HCT116 (cell line): ENCODE data around the gene TLR1. TPM values are rescaled to one million over a fixed set of nuclear protein-coding genes. Genes with fewer than 3 reads are reported as not detected.

ENCODE experiments used
- ATAC-seq: fragments of 200-7000 bp; cut with Tn5 transposase; 2 replicates; pipeline ENCODE4 v1.9.1; 2020; ENCODE audit warnings: mild to moderate bottlenecking, moderate library complexity
- BruUV-seq: library from RNA; stranded (reverse); fragments of 400-500 nt; replicated peaks from 2 replicates; lab custom pipeline; 2021; lab: Mats Ljungman, UMichigan
- CTCF ChIA-PET: fragments of 300-600 bp; sonication (Branson Sonifier 250); formaldehyde crosslinking; loops from one replicate; lab custom pipeline; 2021; ENCODE audit warnings: antibody characterized with exemption; lab: Charles Lee
- POLR2A ChIA-PET: fragments of 300-600, 350-600 bp; sonication (Branson Sonifier 250); formaldehyde crosslinking; loops from one replicate; lab custom pipeline; 2021; ENCODE audit warnings: antibody characterized with exemption; lab: Charles Lee
- RAD21 ChIA-PET, 2 experiments: fragments of 300-600 bp; sonication (Branson Sonifier 250); formaldehyde crosslinking; loops; one replicate each; lab custom pipeline; 2023; ENCODE audit warnings: low total read pairs in 2 of 2; ENCODE audit not compliant: uncharacterized antibody in 2 of 2, unreplicated experiment in 2 of 2, low non-redundant PET in 1 of 2; lab: Charles Lee
- DNase-seq: peaks from one replicate; pipeline ENCODE4 v3.0.0-alpha.2; 2010; ENCODE audit warnings: low read depth, low spot score
- H2AFZ ChIP-seq: fragments of 200-600 bp; shearing (Covaris generic), sonication (generic); 2 replicates; pipeline ENCODE4 v1.6.1; 2017; ENCODE audit warnings: low read depth, mixed run types, mixed read lengths, antibody characterized with exemption, low read length; ENCODE audit not compliant: poor library complexity, severe bottlenecking
- H3K27ac ChIP-seq: 2 replicates; pipeline ENCODE4 v1.5.1; 2012; ENCODE audit warnings: low read depth, low read length
- H3K27me3 ChIP-seq: fragments of 200-600 bp; sonication (generic); 2 replicates; pipeline ENCODE4 v1.6.1; 2016; ENCODE audit warnings: mixed run types, low read length, mixed read lengths; ENCODE audit not compliant: insufficient read depth
- H3K36me3 ChIP-seq, 2 experiments: fragments of 200-500 bp in 1 of 2; fragments of 200-600 bp in 1 of 2; sonication (Bioruptor generic) in 1 of 2; sonication (generic) in 1 of 2; 2 replicates each; pipeline versions ENCODE4 v1.5.1 to v1.6.1; 2014 to 2016; ENCODE audit warnings: low read length in 2 of 2, inconsistent platforms in 1 of 2, mixed read lengths in 1 of 2, mixed run types in 1 of 2; ENCODE audit not compliant: insufficient read depth in 2 of 2, control insufficient read depth in 1 of 2
- H3K4me1 ChIP-seq, 2 experiments: fragments of 200-600 bp in 1 of 2; sonication (generic) in 1 of 2; 2 replicates each; pipeline versions ENCODE4 v1.5.1 to v1.6.1; 2012 to 2017; ENCODE audit warnings: low read length in 2 of 2, inconsistent platforms in 1 of 2, mild to moderate bottlenecking in 1 of 2, mixed read lengths in 1 of 2, mixed run types in 1 of 2, moderate library complexity in 1 of 2; ENCODE audit not compliant: insufficient read depth in 2 of 2, control insufficient read depth in 1 of 2
- H3K4me2 ChIP-seq: fragments of 200-600 bp; sonication (generic); 2 replicates; pipeline ENCODE4 v1.6.1; 2017; ENCODE audit warnings: mixed run types, low read length, mixed read lengths
- H3K4me3 ChIP-seq, 2 experiments: fragments of 200-600 bp in 1 of 2; sonication (generic) in 1 of 2; replicated peaks in 1 of 2; 2 replicates each; pipeline ENCODE4 v1.5.1; 2011 to 2016; ENCODE audit warnings: low read length in 2 of 2, control low read depth in 1 of 2, low read depth in 1 of 2, mild to moderate bottlenecking in 1 of 2, mixed read lengths in 1 of 2, mixed run types in 1 of 2
- H3K79me2 ChIP-seq: fragments of 200-600 bp; sonication (generic); 2 replicates; pipeline ENCODE4 v1.6.1; 2017; ENCODE audit warnings: mild to moderate bottlenecking, mixed run types, low read length, moderate library complexity, mixed read lengths; ENCODE audit not compliant: insufficient read depth
- H3K9ac ChIP-seq: fragments of 200-600 bp; sonication (generic); 2 replicates; pipeline ENCODE4 v1.6.1; 2016; ENCODE audit warnings: low read length, mixed read lengths
- H3K9me2 ChIP-seq: fragments of 200-600 bp; sonication (generic), shearing (Covaris generic); 2 replicates; pipeline ENCODE4 v1.6.1; 2017; ENCODE audit warnings: mixed run types, mild to moderate bottlenecking, moderate library complexity; ENCODE audit not compliant: insufficient read depth
- H3K9me3 ChIP-seq, 2 experiments: fragments of 200-500 bp in 1 of 2; fragments of 200-600 bp in 1 of 2; sonication (Bioruptor generic) in 1 of 2; sonication (generic) in 1 of 2; 2 replicates each; pipeline ENCODE4 v1.6.1; 2014 to 2017; ENCODE audit warnings: low read length in 2 of 2, mixed read lengths in 2 of 2, inconsistent platforms in 1 of 2, low read depth in 1 of 2, mild to moderate bottlenecking in 1 of 2, mixed run types in 1 of 2, moderate library complexity in 1 of 2; ENCODE audit not compliant: control insufficient read depth in 1 of 2, insufficient read depth in 1 of 2
- H4K20me1 ChIP-seq: fragments of 200-600 bp; sonication (generic), shearing (Covaris generic); 2 replicates; pipeline ENCODE4 v1.6.1; 2017; ENCODE audit warnings: mixed run types, mild to moderate bottlenecking, moderate library complexity; ENCODE audit not compliant: insufficient read depth
- CBX3 ChIP-seq: IDR thresholded peaks from 2 replicates; pipeline ENCODE4 v1.6.1; 2012; ENCODE audit warnings: low read depth
- CEBPB ChIP-seq: IDR thresholded peaks from 2 replicates; pipeline ENCODE4 v1.6.1; 2012; ENCODE audit warnings: low read depth
- EGR1 ChIP-seq: IDR thresholded peaks from 2 replicates; pipeline ENCODE4 v1.6.1; 2012; ENCODE audit warnings: low read depth
- ELF1 ChIP-seq: IDR thresholded peaks from 2 replicates; pipeline ENCODE4 v1.6.1; 2012; ENCODE audit warnings: low read depth, borderline replicate concordance
- FOSL1 ChIP-seq: IDR thresholded peaks from 2 replicates; pipeline ENCODE4 v1.6.1; 2012; ENCODE audit warnings: low read depth
- POLR2A ChIP-seq: IDR thresholded peaks from 2 replicates; pipeline ENCODE4 v1.7.0; 2011; ENCODE audit warnings: borderline replicate concordance; ENCODE audit not compliant: insufficient read depth, insufficient read length; ENCODE audit errors: extremely low read depth
- POLR2AphosphoS5 ChIP-seq: IDR thresholded peaks from 2 replicates; pipeline ENCODE4 v1.6.1; 2011; ENCODE audit warnings: mild to moderate bottlenecking, low read depth, low read length, moderate library complexity
- RAD21 ChIP-seq: IDR thresholded peaks from 2 replicates; pipeline ENCODE4 v1.6.1; 2012; ENCODE audit warnings: low read depth, mild to moderate bottlenecking
- REST ChIP-seq: IDR thresholded peaks from 2 replicates; pipeline ENCODE4 v1.6.1; 2012; ENCODE audit warnings: low read depth
- SRF ChIP-seq: IDR thresholded peaks from 2 replicates; pipeline ENCODE4 v1.6.1; 2012; ENCODE audit warnings: low read depth
- YY1 ChIP-seq: IDR thresholded peaks from 2 replicates; pipeline ENCODE4 v1.6.1; 2011; ENCODE audit warnings: low read length, low read depth, moderate library complexity, mild to moderate bottlenecking; ENCODE audit not compliant: insufficient replicate concordance; ENCODE audit errors: extremely low read depth
- ZBTB33 ChIP-seq: IDR thresholded peaks from 2 replicates; pipeline ENCODE4 v1.6.1; 2011; ENCODE audit warnings: mild to moderate bottlenecking, low read length, moderate library complexity; ENCODE audit not compliant: insufficient replicate concordance; ENCODE audit errors: extremely low read depth
- ZFX ChIP-seq: fragments of 450-650 bp; IDR thresholded peaks from 2 replicates; pipeline ENCODE4 v1.6.1; 2017
- intact Hi-C: fragments of 100-400 bp; cut with micrococcal nuclease; formaldehyde crosslinking; loops from 2 replicates; pipeline ENCODE4 v1.10.0; 2022
- total RNA-seq: library from RNA; stranded (reverse); gene quantifications from one replicate; pipeline ENCODE4 v1.2.1, GENCODE V29; 2021; ENCODE audit not compliant: unreplicated experiment

The TLR1 gene
- total RNA-seq, 1 experiment from 2014 or later, result 1.4 TPM

GRCh38 chr4:38764277-38764676, 40.3 kb downstream of the TLR1 start:
- no peaks in the 10 kb centered on the region for H3K79me2 ChIP-seq
- RAD21 ChIA-PET, result no interaction called here
- no peak overlapping the region for H2AFZ ChIP-seq
- H3K4me3 ChIP-seq, result no peak overlapping the region
- no peaks in the 10 kb centered on the region for H3K9me3 ChIP-seq
- H3K4me2 ChIP-seq, result no peak overlapping the region
- H3K4me1 ChIP-seq, result peaks cover 0 to 2% of the 10 kb centered on the region in 2 experiments; a peak in 1 of 4 replicates
- ATAC-seq, result no peak
- no peaks in the 10 kb centered on the region for H4K20me1 ChIP-seq
- H3K9me2 ChIP-seq, result no peaks in the 10 kb centered on the region
- no peak for DNase-seq
- H3K27ac ChIP-seq, result no peak overlapping the region
- H3K27me3 ChIP-seq, result no peaks in the 10 kb centered on the region
- POLR2A ChIA-PET, result no interaction called here
- CTCF ChIA-PET, result interaction anchor here (1.1 kb wide), 1 partner anchor 96 kb away, joined by 3 read pairs; no protein-coding TSS in a partner anchor
- TF ChIP-seq EGR1 (no peak), RAD21 (no peak), YY1 (no peak), FOSL1 (no peak), REST (no peak), CEBPB (no peak), ZFX (no peak), SRF (no peak), CBX3 (no peak), POLR2A (no peak), ELF1 (no peak), ZBTB33 (no peak), POLR2AphosphoS5 (no peak)
- BruUV-seq, result no TSS peak
- intact Hi-C loops, result no loop called here
- no peaks in the 10 kb centered on the region for H3K36me3 ChIP-seq
- no peak overlapping the region for H3K9ac ChIP-seq
